ENCODE data around the gene SPSB1.

DNA sequence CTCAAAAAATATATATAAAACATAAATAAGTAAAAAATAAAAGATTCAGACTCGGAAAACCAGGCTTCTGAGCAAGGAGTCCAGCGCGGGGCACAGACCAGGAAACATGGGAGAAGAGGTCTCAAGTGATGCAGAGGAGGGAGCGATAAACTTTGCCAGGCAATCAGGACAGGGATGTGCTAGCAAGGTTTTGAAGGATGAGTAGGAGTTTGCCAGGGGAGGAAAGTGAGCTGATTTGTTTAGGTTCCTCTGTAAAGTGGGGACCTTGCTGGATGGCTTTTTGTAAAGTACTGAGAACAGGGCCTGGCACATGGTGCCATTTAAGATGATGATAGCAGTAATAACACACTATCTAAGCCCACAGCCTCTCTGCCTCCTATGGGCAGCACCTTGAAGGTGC lies 86.1 kb downstream of the SPSB1 start:
- TF ChIP-seq SPI1 (IDR thresholded peaks at IDR 0.05; ENCODE audit: low read depth, low read length), result no peak
- TF ChIP-seq TAF1 (IDR thresholded peaks at IDR 0.05; ENCODE audit: low read depth, low read length), result no peak
- no peak for TF ChIP-seq POLR2A (IDR thresholded peaks at IDR 0.05; ENCODE audit: low read depth, low read length)
- no peak for TF ChIP-seq POLR2AphosphoS5 (IDR thresholded peaks at IDR 0.05; ENCODE audit: low read depth, low read length)
- TF ChIP-seq PAX5 (IDR thresholded peaks at IDR 0.05; ENCODE audit: insufficient read depth, low read length, severe bottlenecking), result no peak

Measured in GM12891 (cell line).